T follicular helper cell (primary cell): ENCODE data around the gene GPC4.
"Not testable (repeated sequence)": the region's sequence is repeated elsewhere in the genome, so short reads cannot be mapped to it uniquely, and the experiment has no call there.

ENCODE experiments used
- DNase-seq: peaks from one replicate; pipeline ENCODE4 v3.0.0-alpha.2; 2020; ENCODE audit warnings: low read depth

GPC4 gene

GRCh38 chrX:133366735-133367134 lies 48.6 kb downstream of the GPC4 start:
- DNase-seq, result no peak

- DNase-seq, result no peak
Measured at GRCh38 chrX:133365871-133366611, 49.2 kb downstream of the GPC4 start.

- DNase-seq, result no peak
Measured at GRCh38 chrX:133364865-133365264, 50.4 kb downstream of the GPC4 start.

GRCh38 chrX:133364196-133364595 lies 51.1 kb downstream of the GPC4 start:
- DNase-seq, result no peak

GRCh38 chrX:133362538-133362937 lies 52.8 kb downstream of the GPC4 start:
- no peak for DNase-seq

- no peak for DNase-seq
Measured at GRCh38 chrX:133359466-133359865, 55.8 kb downstream of the GPC4 start.

GRCh38 chrX:133353233-133353632 lies 62.1 kb downstream of the GPC4 start:
- DNase-seq, result no peak

GRCh38 chrX:133350751-133351150 lies 64.5 kb downstream of the GPC4 start:
- DNase-seq, result no peak

GRCh38 chrX:133346026-133346425 lies 69.3 kb downstream of the GPC4 start:
- no peak for DNase-seq

- no peak for DNase-seq
Measured at GRCh38 chrX:133339566-133339965, 75.7 kb downstream of the GPC4 start.

- no peak for DNase-seq
Measured at GRCh38 chrX:133337250-133337649, 78.0 kb downstream of the GPC4 start.

- no peak for DNase-seq
Measured at GRCh38 chrX:133335027-133335426, 80.3 kb downstream of the GPC4 start.

GRCh38 chrX:133333154-133333750 lies 82.0 kb downstream of the GPC4 start:
- no peak for DNase-seq

- DNase-seq, result no peak
Measured at GRCh38 chrX:133332737-133333136, 82.6 kb downstream of the GPC4 start.

GRCh38 chrX:133330956-133331355 lies 84.3 kb downstream of the GPC4 start:
- no peak for DNase-seq

GRCh38 chrX:133325422-133325821 lies 89.9 kb downstream of the GPC4 start:
- DNase-seq, result no peak

GRCh38 chrX:133323431-133323830 lies 91.9 kb downstream of the GPC4 start:
- DNase-seq, result no peak

GRCh38 chrX:133322269-133322668 lies 93.0 kb downstream of the GPC4 start:
- not testable (repeated sequence) for DNase-seq

- no peak for DNase-seq
Measured at GRCh38 chrX:133321451-133321850, 93.8 kb downstream of the GPC4 start.

- DNase-seq, result no peak
Measured at GRCh38 chrX:133314281-133314680, 101.0 kb downstream of the GPC4 start.

- DNase-seq, result no peak
Measured at GRCh38 chrX:133308499-133308897, 106.8 kb downstream of the GPC4 start.

GRCh38 chrX:133307637-133308498 lies 107.4 kb downstream of the GPC4 start:
- no peak for DNase-seq

- no peak for DNase-seq
Measured at GRCh38 chrX:133307094-133307493, 108.2 kb downstream of the GPC4 start.
